Measurements from ENCODE around the gene BACE1-AS. TPM values are rescaled to one million over a fixed set of nuclear protein-coding genes. Genes with fewer than 3 reads are reported as not detected.

The BACE1-AS gene
- total RNA-seq, 1 donor from 2014 or later: 12.8 TPM

DNA sequence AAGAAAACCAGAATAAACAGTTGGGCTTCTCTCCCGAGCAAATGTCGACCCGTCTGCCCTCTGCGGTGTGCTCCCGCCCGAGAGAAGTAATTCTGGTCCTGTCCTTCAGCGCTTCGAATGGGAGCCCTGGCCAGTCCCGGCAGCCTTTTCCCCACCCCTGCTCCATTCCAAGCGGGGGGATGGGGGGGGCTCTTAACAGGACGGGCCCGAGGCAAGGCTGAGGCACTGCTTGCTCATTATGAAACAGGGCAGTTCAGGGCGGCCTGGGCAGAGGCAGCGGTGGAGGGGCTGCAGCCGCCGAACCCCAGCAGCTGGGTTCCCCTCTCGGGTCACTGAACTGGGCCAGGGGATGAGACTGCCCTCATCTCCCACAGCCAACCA, 9.1 kb downstream of the BACE1-AS start:
- Mint-ChIP-seq H3K27ac (peak overlapping the region; percentile 78), H3K4me3 (peak overlapping the region; percentile 77), H3K4me1 (ENCODE audit: unreplicated experiment) (peaks cover 26% of the 10 kb centered on the region), H3K36me3 (peaks cover 3% of the 10 kb centered on the region), H3K9me3 (no peaks in the 10 kb centered on the region), H3K27me3 (no peaks in the 10 kb centered on the region)
- DNase-seq (ENCODE audit: extremely low spot score, unreplicated experiment): no peak
- TF ChIP-seq, protein P1, sequence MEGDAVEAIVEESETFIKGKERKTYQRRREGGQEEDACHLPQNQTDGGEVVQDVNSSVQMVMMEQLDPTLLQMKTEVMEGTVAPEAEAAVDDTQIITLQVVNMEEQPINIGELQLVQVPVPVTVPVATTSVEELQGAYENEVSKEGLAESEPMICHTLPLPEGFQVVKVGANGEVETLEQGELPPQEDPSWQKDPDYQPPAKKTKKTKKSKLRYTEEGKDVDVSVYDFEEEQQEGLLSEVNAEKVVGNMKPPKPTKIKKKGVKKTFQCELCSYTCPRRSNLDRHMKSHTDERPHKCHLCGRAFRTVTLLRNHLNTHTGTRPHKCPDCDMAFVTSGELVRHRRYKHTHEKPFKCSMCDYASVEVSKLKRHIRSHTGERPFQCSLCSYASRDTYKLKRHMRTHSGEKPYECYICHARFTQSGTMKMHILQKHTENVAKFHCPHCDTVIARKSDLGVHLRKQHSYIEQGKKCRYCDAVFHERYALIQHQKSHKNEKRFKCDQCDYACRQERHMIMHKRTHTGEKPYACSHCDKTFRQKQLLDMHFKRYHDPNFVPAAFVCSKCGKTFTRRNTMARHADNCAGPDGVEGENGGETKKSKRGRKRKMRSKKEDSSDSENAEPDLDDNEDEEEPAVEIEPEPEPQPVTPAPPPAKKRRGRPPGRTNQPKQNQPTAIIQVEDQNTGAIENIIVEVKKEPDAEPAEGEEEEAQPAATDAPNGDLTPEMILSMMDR (conservative IDR thresholded peaks at IDR 0.05): no peak

DNA sequence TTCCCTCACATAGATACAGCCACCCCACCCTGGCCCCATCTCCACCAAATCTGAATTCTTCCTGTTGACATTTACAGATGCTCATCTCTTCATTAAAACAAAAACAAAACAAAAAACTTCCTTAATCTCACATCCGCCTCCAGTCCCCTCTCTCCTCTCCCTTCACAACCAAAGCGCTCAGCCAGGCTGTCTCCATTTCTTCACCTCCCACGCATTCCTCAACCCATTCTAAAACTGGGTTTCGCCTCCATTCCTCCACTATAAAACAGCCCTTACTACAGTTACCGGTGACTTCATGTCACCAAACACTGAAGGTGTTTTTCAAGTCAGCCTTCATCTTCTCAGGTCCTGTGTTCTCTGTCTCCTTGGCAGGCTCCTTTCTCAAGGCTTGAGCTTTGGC, 9.6 kb downstream of the BACE1-AS start:
- peak overlapping the region; percentile 48 for H3K4me3 Mint-ChIP-seq
- TF ChIP-seq, protein P1 (conservative IDR thresholded peaks at IDR 0.05): no peak
- DNase-seq (ENCODE audit: extremely low spot score, unreplicated experiment): no peak
- H3K27ac Mint-ChIP-seq: peak overlapping the region; percentile 78
- H3K9me3 Mint-ChIP-seq: no peaks in the 10 kb centered on the region
- peaks cover 3% of the 10 kb centered on the region for H3K36me3 Mint-ChIP-seq
- H3K27me3 Mint-ChIP-seq: no peaks in the 10 kb centered on the region
- peaks cover 26% of the 10 kb centered on the region for H3K4me1 Mint-ChIP-seq (ENCODE audit: unreplicated experiment)

DNA sequence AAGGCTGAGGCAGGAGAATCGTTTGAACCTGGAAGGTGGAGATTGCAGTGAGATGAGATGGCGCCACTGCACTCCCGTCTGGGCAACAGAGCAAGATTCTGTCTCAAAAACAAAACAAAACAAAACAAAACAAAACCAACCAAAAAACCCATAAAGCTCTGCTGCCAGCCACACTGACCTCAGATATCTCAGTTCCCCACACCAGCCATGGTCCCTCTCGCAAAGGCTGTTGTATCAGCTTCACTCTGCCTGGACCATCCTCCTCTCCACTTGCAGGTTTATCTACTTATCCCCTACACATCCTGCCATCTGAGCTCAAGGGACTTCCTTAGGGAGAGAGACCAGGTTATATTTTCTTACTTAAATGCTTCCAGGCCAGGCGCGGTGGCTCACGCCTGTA, 11.1 kb downstream of the BACE1-AS start:
- TF ChIP-seq, protein P1 (conservative IDR thresholded peaks at IDR 0.05): no peak
- Mint-ChIP-seq H3K9me3 (no peaks in the 10 kb centered on the region), H3K4me3 (no peak overlapping the region), H3K27me3 (no peaks in the 10 kb centered on the region), H3K4me1 (ENCODE audit: unreplicated experiment) (peaks cover 26% of the 10 kb centered on the region), H3K36me3 (no peaks in the 10 kb centered on the region), H3K27ac (no peak overlapping the region)
- no peak for DNase-seq (ENCODE audit: extremely low spot score, unreplicated experiment)

DNA sequence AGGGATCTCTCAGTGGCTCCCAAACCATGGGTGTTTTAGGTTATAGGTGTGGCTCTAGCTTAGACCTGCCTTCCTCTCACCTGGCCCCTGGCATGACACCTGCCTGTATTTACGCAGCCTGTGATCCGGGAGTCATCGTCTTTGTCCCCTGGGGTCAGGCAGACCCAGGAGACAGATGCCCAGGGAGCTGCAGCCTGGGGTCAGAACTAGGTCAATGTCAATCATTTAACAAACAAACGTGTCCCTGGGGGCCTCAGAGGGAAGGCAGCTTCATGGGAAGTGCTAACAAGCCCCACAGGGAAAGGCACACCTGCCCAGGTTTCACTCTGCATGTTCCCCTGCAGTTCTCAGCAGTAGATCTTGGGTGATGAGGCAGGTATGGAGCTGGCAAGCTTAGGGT, 12.0 kb downstream of the BACE1-AS start:
- peaks cover 26% of the 10 kb centered on the region for H3K4me1 Mint-ChIP-seq (ENCODE audit: unreplicated experiment)

DNA sequence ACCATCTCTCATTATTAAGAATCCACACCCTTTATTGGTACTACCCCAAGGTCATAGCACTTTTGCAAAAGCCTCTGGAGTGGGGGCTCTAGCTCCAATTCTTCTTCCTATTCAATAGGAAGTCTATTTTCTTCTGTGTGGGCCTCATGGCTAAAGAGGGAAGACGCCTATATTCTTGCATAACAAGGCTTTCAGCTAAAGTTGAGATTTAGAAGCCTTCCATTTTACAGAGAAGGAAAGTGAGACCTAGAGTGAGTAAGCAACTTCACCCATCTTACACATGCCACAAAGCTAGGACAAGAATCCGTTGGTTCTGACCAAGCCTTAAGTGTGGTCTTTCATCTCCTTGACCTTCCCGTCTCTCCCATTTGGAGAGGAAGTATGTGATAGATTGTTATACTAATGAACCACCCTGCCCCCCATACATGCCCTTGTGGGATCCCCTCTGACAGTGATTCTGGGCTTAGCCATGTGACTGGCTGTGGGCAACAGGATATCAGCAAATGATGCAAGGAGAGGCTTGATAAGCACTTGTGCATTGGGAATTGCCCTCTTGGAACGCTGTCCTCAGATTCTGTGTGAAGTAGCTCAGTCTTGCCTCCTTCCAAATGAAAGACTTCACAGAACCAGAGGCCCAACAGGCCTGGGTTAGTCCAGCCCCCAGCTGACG, 12.6 kb downstream of the BACE1-AS start:
- DNase-seq (ENCODE audit: extremely low spot score, unreplicated experiment): no peak
- H3K9me3 Mint-ChIP-seq: no peaks in the 10 kb centered on the region
- no peaks in the 10 kb centered on the region for H3K27me3 Mint-ChIP-seq
- no peak overlapping the region for H3K27ac Mint-ChIP-seq
- no peaks in the 10 kb centered on the region for H3K36me3 Mint-ChIP-seq
- H3K4me1 Mint-ChIP-seq (ENCODE audit: unreplicated experiment): peaks cover 26% of the 10 kb centered on the region
- H3K4me3 Mint-ChIP-seq: no peak overlapping the region
- TF ChIP-seq, protein P1 (conservative IDR thresholded peaks at IDR 0.05): no peak

More for the DNA sequence above, 12.0 kb downstream of the BACE1-AS start:
- H3K27ac Mint-ChIP-seq: peak overlapping the region; percentile 58
- no peaks in the 10 kb centered on the region for H3K36me3 Mint-ChIP-seq
- H3K4me3 Mint-ChIP-seq: no peak overlapping the region
- H3K27me3 Mint-ChIP-seq: no peaks in the 10 kb centered on the region
- H3K9me3 Mint-ChIP-seq: no peaks in the 10 kb centered on the region
- TF ChIP-seq, protein P1 (conservative IDR thresholded peaks at IDR 0.05): no peak
- no peak for DNase-seq (ENCODE audit: extremely low spot score, unreplicated experiment)
